ENCODE data around the gene SLC38A11.

The SLC38A11 gene

DNA sequence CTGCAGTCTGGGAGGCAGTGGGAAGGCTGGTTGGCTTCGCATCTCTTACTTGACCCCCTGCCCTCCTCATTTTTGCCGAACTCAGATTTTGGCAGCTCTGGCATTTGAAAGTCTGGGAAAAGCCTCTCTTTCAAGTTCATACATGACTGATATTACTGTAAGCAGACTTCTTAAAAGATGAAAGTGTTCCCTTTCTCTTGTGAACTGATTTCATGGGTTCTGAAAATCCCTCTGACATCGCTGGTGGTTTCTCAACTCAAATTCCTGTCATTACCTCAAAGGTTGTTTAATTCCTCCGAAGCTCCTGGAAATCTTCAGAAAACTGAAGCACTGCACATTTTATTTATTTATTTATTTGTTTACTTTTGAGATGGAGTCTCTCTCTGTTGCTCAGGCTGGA is 16.9 kb upstream of the SLC38A11 start:
- DNase-seq (ENCODE audit: low read depth, low spot score): no peak
- no peak overlapping the region for H3K27ac ChIP-seq

DNA sequence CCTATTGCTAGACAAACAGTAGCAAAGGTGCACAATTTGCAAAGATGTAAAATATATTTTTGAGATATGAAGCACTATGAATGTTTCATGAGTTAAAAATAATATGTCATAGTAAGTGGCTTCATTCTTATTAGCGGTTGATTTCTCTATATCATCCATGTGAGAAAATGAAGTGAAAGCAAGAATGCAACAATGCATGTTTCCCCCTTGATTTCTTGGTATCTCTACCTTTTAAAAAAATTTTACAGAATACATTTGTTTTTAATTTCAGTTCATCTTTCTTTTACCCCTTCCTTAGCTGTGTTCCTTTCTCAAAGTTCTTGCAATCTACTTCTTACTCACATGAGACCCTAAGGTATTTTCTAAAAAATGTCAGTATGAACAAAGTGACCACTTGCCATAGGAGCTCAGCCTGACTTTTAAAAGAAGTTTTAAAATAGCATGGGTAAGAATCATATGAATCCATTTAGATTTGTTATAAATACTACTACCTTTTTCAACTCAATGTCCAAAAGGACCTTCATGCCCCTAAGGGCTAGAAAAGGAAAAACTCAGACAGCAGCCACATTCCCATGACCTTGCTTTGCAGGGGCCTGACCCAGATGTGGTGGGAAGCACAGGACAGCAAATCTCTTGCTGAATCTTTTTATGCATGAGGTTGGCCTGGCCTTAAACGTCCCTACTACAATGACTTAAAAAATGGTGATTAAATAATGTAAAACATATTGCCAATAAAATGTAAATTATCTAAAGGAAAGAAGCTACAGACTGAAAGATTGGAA is 14.8 kb upstream of the SLC38A11 start:
- no peak for DNase-seq (ENCODE audit: low read depth, low spot score)

DNA sequence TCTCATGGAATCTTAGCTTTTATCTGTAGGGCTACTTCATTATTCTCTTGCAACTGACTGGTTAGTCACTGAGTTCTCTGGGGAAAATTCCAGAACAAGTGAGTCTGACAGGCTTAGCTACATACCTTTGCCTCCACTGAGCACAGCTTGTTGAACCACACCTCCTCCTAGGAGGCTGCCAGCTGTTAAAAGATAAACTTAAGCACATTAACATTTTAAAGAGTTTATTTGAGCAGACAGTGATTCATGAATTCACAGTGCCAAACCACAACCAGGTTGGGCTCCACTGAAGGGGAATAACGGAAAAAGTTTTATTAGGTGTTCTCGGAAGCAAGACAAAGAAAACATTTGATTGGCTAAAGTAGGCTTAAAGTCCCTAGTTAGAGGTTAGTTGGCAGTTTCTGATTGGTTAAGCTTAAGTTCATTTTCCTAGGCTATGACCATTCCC is 12.5 kb upstream of the SLC38A11 start:
- DNase-seq (ENCODE audit: low read depth, low spot score): peak; percentile 100

More for the DNA sequence above, 14.8 kb upstream of the SLC38A11 start:
- H3K27ac ChIP-seq: no peak overlapping the region

DNA sequence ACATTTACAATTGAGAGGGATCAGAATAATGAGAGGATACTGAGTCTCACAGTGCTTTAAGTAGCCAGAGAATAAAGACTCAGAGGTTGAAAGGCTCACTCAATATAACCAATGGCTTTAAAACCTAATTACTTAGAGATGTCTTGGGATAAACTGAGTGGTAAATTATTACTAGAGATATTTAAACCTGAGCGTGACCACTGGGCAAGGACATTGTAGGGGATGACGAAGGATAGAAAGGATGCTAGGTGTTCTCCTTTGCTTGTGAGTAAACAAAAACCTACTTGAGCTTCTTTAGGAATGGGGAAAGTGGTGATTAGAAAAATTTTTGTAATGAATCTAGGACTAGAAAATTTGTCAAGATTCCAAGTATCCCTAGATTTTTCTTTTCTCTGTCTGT is 12.0 kb upstream of the SLC38A11 start:
- H3K27ac ChIP-seq: peak overlapping the region; percentile 60
- DNase-seq (ENCODE audit: low read depth, low spot score): no peak

More for the DNA sequence above, 12.5 kb upstream of the SLC38A11 start:
- H3K27ac ChIP-seq: peak overlapping the region; percentile 60

DNA sequence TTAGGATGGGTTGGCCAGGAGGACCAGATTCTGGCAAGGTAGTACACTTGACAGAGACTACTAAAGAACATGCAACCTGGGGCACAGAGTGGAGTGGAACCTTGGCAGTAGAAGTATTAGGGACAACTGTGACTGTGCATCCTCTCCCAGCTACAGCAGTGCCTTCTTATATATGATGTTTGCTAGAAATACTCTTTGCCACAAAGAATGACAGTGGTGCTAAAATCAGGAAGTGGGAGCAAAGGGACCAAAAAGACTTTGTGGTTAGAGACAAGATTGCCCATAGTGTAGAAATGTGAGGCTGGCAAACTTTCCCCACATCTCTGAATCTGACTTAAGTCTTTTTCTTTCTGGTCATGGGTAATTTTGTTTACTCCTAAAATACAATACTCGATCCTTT is 9.4 kb upstream of the SLC38A11 start:
- no peak overlapping the region for H3K27ac ChIP-seq
- no peak for DNase-seq (ENCODE audit: low read depth, low spot score)

DNA sequence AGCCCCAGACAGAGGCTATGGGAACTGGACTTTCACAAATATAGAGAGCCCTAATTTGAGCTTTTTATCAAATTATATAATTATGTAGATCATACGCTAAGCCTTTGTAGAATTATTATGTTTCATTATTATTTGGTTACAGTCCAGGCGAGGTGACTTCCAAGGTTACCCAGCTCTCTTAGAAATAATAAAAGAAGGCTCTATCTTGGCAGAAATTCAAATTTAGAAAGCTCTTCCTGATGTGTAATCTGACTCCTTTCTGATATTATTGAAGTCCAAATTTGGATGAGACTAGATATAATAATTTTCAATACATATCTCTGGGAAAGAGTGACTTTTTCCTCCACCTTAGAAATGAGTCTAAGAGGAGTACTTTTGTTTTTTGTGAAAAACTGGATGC is 4.8 kb upstream of the SLC38A11 start:
- no peak for DNase-seq (ENCODE audit: low read depth, low spot score)
- H3K27ac ChIP-seq: no peak overlapping the region

DNA sequence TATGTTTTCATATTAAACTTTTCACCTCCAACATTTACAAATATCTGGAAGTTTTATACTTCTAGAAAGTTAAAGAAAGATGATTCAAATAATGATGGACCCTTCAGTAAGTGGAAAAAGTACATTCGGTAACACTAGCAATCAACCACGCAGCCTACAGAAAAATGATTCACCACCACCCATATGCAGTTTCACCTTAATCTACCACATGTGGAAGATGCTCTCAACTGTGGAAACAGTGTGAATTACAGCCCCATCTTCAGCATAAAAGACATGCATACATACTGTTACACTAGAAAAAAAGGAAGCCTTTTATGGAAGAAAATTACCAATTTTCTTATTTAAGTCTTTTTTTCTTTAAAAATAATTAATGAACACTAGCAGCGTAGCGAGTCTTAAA is 1.1 kb downstream of the SLC38A11 start:
- no peak overlapping the region for H3K27ac ChIP-seq
- no peak for DNase-seq (ENCODE audit: low read depth, low spot score)

DNA sequence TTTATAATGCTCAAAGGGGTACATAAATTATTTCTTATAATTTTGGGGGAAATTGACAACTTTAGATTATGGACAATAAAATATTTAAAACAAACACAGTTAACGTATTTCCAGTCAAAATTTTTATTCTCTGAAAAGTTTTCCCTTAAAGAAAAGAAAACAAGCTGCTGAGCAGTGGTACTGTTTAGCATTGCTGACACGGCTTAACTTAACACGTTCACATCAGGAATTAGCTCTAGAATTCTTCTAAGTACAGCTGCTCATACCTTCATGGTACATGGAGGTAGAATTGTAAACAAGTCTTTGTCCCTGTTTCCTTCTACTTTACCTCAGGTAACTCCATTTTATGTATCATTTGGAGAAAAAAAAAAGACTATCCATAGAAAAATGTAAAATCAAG is 2.0 kb downstream of the SLC38A11 start:
- no peak overlapping the region for H3K27ac ChIP-seq
- DNase-seq (ENCODE audit: low read depth, low spot score): no peak

DNA sequence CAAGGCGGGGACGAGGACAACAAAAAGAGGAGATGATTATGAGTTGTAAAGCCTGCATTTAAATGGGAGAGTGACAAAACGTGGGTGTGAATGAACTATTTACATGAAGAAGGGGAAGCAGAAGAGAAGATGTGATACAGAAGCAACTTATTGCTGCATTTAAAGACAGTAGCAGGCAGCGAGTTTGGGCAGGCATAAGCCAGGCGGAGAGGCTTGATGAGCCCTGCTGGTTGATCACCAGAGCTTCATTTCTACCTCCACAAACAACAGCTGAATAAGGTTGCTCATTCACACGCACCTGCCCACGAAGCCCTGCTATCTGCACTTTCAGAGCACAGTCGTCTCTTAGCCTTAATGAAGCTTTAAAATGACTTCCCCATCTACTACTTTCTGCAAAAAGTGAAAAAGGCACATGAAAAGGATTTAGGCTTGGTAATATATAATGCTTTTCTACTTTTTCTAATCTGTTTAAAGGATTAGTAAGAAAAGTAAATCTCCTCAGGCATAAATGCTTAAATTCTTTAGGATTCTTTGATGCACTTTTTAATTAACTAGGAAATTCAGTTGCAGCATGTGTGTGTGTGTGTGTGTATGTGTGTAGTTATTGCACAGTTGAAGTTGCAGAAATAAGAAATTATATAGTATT is 3.1 kb downstream of the SLC38A11 start:
- H3K27ac ChIP-seq: no peak overlapping the region
- DNase-seq (ENCODE audit: low read depth, low spot score): no peak

DNA sequence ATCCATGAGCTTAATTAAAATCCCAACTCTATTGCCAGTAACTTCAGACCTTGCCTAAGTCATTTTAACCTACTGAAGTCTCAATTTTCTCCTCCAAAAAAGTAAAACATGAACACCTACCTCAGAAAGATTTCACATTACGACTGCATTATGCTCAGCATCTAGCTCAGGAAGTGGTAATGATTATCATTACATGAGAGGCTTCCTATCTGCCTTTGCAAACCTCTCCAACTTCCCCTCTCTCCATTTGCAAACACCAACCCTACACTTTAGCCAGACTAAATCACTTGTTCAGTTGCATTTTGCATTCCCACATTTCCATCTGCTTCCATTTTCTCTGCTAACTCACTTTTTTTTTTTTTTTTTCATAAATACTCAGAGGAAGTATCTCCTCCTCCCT is 6.8 kb downstream of the SLC38A11 start:
- H3K27ac ChIP-seq: no peak overlapping the region

DNA sequence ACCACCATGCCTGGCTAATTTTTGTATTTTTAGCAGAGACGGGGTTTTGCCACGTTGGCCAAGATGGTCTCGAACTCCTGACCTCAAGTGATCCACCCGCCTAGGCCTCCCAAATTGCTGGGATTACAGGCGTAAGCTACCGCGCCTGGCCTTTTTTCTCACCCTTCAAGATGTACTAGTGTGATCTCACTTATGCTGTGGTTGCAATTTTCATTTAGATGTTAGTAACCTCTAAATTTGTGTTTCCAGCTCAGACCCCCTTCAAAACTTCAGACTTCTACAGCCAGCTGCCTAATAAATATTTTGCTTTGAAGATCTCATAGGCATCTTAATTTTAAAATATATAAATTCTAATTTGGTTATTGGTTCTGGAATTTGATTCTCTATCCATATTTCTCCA is 8.0 kb downstream of the SLC38A11 start:
- H3K27ac ChIP-seq: no peak overlapping the region
- DNase-seq (ENCODE audit: low read depth, low spot score): no peak

More for the DNA sequence above, 6.8 kb downstream of the SLC38A11 start:
- no peak for DNase-seq (ENCODE audit: low read depth, low spot score)

DNA sequence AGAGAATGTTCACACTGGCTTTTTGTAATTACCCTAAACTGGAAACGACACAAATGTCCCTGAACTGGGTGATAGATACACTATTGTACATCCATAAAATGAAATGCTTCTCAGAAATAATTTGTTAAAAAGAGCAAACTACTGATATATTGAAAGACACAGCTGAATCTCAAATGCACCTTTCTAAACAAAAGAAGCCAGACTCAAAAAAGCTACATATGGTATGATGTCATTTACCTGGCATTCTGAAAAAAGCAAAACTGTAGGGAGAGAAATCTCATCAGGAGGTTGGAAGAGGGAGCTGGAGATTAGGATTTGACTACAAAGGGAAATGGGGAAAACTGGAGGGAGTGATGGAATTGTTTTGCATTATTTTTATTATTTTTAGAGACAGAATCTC is 12.0 kb downstream of the SLC38A11 start:
- no peak for DNase-seq (ENCODE audit: low read depth, low spot score)
- no peak overlapping the region for H3K27ac ChIP-seq

DNA sequence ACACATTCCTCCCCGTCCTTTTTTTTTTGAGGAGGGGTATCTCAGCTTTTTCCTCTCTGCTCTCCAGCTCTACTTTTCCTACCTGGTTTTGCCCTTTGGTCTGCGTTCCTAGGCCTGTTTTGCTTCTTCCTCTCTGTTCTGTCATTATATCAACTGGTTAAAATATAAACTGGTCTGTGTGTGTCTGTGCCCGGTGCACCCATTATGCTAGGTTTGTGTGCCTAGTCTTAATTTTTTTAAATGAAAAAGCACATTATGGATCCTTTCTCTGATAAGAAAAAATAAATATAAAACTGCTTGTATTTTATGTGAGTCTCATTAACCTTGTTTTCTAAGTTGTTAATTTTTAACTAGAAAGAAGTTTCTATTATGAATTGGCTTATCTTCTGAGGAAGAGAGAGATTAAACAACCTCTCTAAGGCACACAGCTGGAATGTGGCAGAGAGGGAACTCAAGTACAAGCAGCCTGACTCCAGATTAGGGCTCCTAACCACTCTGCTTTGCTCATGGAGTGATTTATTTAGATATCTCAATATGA is 17.4 kb downstream of the SLC38A11 start:
- no peak overlapping the region for H3K27ac ChIP-seq
- no peak for DNase-seq (ENCODE audit: low read depth, low spot score)

DNA sequence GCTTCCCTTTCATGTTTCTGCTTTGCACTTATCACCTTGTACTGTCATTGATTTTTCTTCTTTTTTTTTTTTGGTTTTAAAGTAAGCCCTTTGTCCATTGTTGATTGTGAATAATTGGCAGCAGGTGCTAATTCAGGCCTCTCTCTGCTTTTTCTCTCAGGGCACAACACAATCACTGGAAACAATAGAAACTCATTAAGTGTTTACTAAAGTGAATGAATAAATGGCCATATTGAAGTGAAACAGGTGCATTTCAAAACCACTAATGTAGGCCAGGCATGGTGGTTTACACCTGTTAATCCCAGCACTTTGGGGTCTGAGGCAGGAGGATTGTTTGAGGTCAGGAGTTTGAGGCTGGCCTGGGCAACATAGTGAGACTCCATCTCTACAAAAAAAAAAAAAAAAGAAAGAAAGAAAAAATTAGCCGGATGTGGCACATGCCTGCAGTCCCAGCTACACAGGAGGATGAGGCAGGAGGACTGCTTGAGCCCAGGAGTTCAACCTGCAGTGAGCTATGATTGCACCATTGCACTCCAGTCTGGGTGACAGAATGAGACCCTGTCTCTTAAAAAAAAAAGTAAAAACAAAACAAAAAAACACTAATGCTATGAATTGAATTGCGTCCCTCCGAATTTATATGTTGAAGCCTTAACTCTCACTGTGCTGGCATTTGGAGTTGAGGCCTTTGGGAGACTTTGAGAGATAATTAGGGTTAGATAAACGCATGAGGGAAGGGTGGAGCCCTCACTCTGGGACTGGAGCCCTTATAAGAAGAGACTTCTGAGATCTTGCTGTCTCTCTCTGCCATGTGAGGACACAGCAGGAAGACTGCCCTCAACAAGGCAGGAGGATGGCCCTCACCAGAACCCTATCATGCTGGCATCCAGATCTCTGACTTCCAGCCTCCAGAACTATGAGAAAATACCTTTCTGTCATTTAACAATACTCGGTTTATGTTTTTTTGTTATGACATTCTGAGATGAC is 19.9 kb downstream of the SLC38A11 start:
- no peak for DNase-seq (ENCODE audit: low read depth, low spot score)
- no peak overlapping the region for H3K27ac ChIP-seq

DNA sequence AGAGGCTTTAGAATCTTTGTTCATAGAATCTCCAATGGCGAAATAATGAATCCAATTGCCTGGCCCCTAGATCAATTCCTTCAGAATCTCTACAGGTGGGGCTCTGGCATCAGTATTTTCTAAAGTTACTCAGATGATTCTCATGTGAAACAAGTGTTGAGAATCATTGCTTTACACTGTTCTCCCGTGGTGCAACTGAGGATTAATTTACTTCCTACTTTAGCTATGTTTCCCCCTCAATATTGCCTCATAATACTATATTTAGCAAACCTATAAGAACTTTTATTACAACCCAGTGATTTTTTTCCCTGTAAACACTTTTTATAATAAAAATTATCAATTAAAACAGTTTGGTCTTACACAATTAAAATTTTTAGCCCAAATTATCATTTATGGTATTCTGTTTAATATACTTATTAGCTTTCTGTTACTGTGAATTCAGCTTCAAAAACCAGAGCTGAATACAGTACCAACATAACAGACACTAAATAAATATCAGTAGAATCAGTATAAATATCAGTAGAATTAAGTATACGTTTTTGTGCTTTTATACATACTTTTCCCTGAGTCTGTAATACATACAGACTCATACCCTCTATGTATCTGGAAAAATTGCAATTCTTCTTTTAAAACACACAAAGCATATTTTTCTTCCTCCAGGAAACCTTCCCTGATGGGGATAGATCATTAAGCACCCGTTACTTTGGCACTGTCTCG is 20.8 kb downstream of the SLC38A11 start:
- DNase-seq (ENCODE audit: low read depth, low spot score): no peak
- no peak overlapping the region for H3K27ac ChIP-seq

DNA sequence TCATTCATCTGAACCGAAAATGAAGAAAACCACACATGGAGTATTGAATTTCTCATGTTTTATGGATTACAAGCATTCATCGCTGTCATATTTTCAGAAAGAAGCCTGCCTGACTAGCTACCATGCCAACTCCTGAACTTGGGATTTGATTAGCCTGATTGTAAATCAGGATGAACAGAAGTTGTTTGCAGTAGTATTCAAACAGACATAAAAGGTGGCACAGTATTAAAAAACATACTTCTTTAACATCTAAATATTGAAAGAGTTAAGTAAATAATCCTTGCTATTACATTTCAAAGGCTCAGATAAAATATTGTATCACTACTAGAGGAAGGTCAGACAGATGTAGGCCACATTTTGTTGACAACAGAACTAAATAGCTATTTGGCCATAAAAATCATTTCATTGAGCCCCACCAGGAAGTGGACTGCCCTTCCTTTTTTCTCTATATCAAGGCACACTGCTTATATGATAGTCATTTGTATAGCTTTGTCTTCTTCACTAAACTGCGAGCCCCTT is 21.6 kb downstream of the SLC38A11 start:
- no peak overlapping the region for H3K27ac ChIP-seq
- no peak for DNase-seq (ENCODE audit: low read depth, low spot score)

DNA sequence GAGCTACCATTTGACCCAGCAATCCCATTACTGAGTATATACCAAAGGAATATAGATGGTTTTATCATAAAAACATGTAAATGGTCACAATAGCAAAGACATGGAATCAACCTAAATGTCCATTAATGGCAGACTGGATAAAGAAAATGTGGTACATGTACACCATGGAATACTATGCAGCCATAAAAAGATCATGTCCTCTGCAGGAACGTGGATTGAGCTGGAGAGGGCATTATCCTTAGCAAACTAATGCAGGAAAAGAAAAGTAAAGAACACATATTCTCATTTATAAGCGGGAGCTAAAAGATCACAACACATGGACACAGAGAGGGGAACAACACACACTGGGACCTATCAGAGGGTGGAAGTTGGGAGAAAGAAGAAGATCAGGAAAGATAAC is 22.9 kb downstream of the SLC38A11 start:
- DNase-seq (ENCODE audit: low read depth, low spot score): no peak
- no peak overlapping the region for H3K27ac ChIP-seq

DNA sequence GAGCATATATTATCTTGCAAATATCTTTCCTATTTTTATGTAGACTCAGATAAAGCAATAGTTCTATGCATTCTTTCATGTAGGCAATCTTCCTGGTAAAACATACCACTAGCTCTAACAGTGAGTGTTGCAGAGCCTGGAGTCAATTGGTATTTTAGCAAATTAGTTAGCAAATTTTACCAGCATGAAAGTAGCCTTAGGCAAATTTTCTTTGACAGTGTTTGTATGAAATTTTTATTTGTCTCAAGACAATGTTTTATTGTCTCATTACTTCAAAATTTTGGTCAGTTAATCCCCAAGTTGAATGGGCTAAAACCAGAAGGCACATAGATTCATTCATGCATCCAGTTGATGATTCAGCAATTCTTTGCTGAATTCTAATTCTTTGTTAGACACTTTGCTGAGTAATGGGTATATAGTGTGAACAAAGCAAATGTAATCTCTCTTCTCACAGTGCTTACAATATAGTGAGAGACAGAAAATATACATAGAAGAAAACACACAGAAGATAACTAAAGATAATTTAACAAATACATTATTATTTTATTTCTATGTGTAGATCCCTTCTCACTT is 27.1 kb downstream of the SLC38A11 start:
- DNase-seq (ENCODE audit: low read depth, low spot score): no peak
- H3K27ac ChIP-seq: no peak overlapping the region

DNA sequence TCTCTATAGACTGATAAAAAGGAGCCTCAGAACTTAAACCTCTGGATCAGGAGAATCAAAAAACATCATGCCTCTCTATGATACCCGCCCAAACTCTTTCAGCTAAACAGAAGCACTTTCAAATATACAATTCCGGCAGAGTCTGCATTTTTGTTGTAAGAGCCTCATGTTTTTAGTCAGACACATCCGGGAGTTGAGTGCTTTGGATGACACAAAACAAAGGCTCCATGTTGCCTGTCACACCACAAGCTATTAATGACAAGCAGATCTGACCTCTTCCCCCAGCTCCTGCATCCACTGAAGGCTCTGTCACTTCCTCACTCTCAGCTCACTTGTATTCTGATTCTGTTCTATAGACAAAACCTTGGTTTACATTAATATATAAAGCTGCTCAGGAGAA is 33.2 kb downstream of the SLC38A11 start:
- H3K27ac ChIP-seq: no peak overlapping the region
- DNase-seq (ENCODE audit: low read depth, low spot score): no peak

All from epithelial cell of prostate (primary cell).